HG03103 (cell line): ENCODE measurements around the gene ZFHX2.

Source experiments
- ATAC-seq: cut with Tn5 transposase; IDR thresholded peaks from one replicate; pipeline ENCODE4 v1.9.1; 2021; ENCODE audit warnings: low read depth; ENCODE audit not compliant: unreplicated experiment

ZFHX2 gene

GRCh38 chr14:23561873-23562821 lies 10.6 kb upstream of the ZFHX2 start:
- ATAC-seq = no peak

GRCh38 chr14:23561259-23561658 lies 9.7 kb upstream of the ZFHX2 start:
- ATAC-seq = no peak

- no peak for ATAC-seq
These were observed 8.5 kb upstream of the ZFHX2 start for GRCh38 chr14:23559926-23560520.

DNA sequence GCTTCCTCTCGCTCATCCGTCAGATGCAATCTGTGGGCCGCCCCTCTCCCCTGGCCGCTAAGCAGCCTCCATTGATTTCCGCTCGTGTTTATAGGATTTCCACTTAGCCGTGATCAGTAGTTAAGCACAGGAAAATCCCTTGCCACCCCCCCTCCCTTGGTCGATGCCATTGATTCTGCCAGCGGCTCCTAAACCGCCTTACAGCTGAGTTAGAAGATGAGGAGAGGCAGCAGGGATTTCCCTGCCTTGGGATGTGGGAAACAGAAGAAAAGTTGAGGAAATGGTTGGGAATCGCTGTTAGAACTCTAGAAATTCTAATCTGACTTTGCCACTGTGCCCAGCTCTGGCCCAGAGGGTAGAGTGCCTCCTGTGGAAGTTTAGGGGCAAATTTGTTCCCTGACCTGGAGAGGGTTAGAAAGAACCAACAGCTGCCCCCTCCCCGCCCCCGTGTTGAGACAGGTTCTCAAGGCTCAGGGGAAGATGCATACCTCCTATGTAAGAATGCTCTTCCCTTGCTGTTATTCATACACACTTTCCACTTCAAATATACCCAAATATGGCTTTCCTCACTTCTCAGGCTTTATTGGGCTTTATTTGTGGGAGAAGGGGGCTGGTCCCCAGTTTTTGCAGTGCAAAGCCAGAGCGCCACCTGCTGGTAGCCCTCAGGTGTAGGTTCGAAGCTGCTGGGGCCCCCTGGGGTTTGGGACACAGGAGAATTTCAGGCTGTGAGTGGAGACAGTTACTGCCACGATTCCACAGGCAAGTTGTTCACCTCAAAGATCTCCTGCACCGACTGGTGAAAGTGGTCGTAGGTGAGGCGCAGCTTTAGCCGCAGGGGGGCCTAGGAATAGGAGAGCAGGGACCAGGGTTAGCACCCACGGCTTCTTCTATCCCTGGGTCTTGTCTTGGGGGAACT lies 7.7 kb upstream of the ZFHX2 start:
- no peak for ATAC-seq

DNA sequence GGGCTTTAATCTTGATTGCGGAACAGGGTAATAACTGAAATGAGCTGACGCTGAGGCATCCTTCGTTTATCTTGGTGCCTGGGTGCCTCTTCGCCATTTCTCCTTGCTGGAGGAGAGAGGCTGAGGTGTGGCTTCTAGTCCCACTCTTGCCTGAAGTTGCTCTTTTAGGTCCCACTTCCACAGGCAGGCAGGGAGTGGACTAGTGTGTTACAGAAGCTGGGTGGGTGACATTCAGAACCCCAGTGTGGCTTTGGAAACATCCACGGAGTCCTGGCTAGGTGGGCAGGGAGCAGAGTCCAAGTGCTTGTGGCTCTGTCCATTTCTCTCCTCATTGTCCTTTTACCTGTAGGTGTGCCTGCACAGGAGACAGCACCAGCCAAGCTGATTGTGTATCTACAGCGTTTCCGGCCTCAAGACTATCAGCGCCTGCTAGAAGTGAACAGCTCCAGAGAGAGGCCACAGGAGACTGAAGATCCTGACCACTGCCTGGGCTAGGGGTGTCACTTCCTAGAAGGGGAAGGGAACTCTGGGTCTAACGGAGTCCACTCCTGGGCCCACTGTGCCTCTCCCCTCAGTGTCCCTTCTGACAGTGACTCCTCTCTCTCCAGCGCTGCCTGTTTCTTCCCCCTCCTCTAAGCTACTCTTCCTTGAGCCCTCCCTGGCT lies 6.9 kb upstream of the ZFHX2 start:
- no peak for ATAC-seq

DNA sequence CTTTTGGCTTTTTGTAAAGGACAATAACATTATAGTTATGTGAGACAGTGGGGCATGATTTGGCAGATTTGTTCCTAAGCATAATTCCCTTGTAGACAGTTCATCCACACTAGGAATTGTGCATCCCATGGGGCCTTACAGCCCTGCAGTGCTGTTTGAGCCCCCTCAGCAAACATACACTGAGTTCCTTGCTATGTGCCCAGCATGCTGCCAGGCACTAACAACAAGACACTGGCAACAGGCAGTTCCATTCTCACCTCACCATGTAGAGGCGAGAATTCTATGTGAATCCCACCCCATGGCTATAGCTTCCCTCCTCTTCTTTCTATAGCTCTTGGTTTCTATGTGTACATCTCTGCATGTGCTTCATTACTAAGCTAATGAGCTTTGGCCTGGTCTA lies 6.4 kb upstream of the ZFHX2 start:
- no peak for ATAC-seq

DNA sequence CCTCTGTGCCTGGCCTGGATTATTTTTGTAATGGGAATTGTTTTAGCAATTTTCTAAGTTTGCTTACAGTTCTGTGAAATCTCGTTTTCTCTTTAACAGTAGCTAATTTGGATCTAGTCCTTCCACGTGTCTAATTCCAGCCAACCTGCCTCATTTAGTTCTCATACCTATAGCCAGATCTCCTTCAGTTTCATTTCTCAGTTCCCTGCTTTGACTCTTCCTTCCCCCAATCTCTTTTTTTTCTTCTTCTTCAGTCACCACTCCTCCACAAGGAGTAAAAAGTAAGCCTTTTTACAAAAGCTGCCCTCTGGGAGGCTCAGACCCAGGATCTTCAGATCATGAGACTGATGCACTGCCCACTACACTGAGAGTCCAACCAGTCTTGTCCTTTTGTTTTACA lies 6.0 kb upstream of the ZFHX2 start:
- no peak for ATAC-seq

GRCh38 chr14:23556700-23557440 lies 5.3 kb upstream of the ZFHX2 start:
- no peak for ATAC-seq

DNA sequence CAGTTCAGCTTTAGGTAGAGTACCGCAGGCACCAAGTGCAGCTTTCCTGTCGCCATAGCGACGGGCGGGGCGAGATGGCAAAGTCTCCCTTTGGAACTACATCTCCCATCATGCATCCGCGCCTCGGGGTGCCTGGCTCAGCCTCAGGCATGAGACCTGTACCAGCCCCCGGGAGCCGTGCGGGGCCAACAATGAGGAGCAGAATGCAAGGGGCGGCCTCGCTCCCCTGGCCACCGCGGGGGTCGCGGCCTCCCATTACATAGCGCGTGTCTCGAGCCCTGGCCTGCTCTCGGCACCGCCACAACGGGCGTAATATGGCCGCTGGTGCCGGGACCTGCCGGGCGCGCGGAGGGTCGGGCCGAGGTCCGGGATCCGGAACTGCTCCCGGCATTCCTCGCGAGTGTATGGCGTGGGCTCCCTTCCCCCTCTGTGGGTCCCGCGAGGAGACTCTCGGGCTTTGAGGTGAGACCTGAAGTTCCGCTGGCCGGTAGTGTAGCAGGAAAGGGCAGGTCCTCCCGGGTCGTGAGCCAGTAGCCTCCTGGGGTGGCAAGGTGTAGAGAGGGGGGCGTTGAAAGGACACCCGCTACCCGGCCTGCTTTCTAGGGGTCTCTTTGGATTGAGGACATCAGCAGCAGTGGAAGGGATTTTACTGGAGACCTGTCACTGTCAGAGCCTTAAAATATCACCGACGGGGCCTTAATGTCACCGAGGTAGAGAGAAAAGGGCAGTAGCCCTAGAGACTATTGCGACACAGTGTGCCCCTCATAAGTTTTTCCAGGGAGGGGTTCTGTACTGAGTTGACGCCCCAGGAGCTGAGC lies 4.5 kb upstream of the ZFHX2 start, which contains the start of gene THTPA:
THTPA (plus strand) TSS at position 390 of the 818 bp plus-strand sequence. CDS start 487 bp downstream, outside the sequence.
- peak; percentile 81 for ATAC-seq

DNA sequence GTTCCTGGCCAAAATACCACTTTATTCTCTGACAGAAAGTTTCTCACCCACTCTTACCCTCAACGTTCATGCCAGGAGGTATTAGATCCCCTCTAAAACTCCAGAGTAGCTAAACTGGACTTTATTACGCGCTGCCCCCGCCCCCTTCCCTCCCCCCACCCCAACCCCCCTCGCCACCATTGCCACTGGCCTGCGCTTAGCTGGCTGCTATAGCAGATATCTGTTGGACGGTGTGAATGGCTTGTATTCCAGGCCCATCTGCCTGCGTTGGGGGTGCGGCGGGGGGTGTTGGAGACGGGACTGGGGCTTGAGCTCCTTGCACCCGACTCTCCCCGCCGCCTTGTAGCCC lies 3.9 kb upstream of the ZFHX2 start:
- ATAC-seq = no peak

DNA sequence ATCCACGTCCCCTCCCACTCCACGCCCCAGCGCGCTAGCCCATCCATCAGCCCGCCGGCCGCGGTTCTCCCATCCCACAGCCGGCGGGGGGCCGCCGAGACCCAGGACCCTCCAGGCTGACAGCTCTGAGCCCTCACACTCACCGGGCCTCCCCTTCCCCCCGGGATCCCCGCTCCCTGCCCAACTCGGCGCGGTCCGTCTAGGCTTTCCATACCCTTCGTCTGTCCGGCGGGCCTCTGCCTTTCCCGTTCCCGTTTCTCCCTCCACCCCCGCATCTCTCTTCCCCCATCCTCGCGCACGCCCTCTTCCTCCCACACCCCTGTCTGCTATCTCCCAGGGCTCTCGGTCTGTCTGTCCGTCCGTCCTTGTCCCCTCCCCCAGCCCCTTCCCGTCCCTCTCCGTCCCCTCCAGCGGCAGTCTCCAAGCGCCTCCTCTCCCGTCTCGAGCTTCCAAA lies 726 bp downstream of the ZFHX2 start:
- ATAC-seq = no peak

- no peak for ATAC-seq
These were observed 1.3 kb downstream of the ZFHX2 start for GRCh38 chr14:23550131-23550811.

DNA sequence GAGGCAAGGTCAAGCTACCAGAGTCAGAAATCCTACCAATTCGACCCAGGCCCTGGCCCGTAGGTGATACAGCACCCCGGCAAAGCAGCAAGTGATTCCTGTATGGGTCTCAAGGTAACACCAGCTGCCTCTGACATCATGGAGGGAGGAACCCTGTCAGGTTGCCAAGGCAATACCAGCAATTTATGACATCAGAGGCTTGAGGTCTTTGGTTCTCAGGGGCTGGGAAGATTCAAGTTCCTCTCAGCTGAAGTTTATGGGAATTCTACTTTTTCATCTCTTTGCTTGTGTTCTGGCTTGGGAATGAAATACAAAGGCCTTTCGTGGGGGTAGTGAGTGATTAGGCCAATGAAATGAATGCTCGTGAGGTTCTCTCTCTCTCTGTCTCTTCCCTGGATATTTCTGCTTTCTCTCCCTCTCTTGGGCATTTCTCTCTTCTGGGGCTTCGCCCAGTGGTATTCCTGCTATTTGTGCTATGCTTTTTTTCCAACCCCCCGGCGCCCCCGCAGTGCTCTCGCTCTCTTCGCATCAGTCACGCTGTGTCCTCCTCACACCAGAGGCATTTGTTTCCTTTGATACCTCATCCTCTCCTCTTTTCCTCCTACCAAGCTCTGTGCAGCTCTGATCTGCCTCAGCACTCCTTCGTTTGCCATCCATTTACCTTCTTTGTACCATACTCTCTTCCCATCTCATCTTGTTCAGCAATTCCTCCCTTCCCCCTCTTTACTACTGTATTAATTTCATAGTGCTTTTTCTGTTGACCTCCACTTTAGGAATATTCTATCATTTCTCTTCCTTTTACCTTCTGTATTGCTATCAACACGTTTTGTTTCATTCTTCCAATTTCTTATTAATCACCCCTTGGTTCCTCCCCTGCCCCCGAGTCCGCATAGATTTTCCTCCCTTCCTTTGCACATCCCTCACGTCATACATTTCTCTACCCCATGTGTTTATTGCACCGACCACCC lies 2.9 kb downstream of the ZFHX2 start:
- no peak for ATAC-seq

GRCh38 chr14:23547924-23548323 lies 3.6 kb downstream of the ZFHX2 start:
- ATAC-seq = no peak

GRCh38 chr14:23546450-23547035 lies 5.0 kb downstream of the ZFHX2 start:
- no peak for ATAC-seq

GRCh38 chr14:23545740-23546365 lies 5.7 kb downstream of the ZFHX2 start:
- ATAC-seq = no peak
